Measurements from ENCODE around the gene NUDCD3. TPM values are rescaled to one million over a fixed set of nuclear protein-coding genes. Genes with fewer than 3 reads are reported as not detected.

Gene NUDCD3
- total RNA-seq, 1 experiment from 2014 or later = 71.9 TPM

DNA sequence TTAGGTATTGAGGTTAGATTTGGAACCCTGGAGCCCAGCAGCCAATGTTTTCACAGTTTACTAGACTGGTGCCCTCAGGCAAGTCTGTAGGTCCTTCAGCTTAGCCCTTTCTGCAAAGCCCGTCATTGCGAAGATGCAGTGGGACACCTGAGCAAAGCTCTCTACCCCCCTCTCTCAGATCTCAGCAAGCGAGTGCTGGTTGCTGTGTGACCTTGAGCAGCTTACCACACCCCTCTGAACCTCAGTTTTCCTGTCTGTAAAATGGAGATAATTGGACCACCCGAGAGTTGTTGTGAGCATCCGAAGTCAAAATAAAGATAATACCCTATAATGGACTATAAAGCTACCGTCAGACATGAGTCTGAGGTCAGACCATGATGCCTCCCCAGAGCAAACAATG lies 47.0 kb upstream of the NUDCD3 start:
- no peak overlapping the region for H3T11ph ChIP-seq (ENCODE audit: low read length)
- no peak overlapping the region for H3K4me2 ChIP-seq (ENCODE audit: insufficient read depth, insufficient read length, low read length)
- H3K14ac ChIP-seq (ENCODE audit: insufficient read depth, low read length) = no peak overlapping the region; the same call in 1 of the 2 replicates
- no peak overlapping the region for H4K5ac ChIP-seq (ENCODE audit: insufficient read length, low read depth, low read length)
- H3K23me2 ChIP-seq (ENCODE audit: insufficient read length, low read depth, low read length, poor library complexity, severe bottlenecking) = no peaks in the 10 kb centered on the region
- H2BK120ac ChIP-seq (ENCODE audit: low read depth, low read length, poor library complexity, severe bottlenecking) = no peak overlapping the region
- WGBS (ENCODE audit: extremely low coverage, insufficient read length, low lambda C conversion rate) = no CpG with 5 or more reads among the region's 6 CpGs
- no peak overlapping the region for H3K27ac ChIP-seq (ENCODE audit: insufficient read length, low read depth, low read length)
- no peak overlapping the region for H2BK20ac ChIP-seq (ENCODE audit: low read depth, low read length, poor library complexity, severe bottlenecking)
- H3K9me3 ChIP-seq (ENCODE audit: control insufficient read depth, low read depth, low read length) = no peaks in the 10 kb centered on the region
- H2AFZ ChIP-seq (ENCODE audit: low read length) = no peak overlapping the region
- no peaks in the 10 kb centered on the region for H4K20me1 ChIP-seq (ENCODE audit: control insufficient read depth, insufficient read depth, insufficient read length)
- H3K56ac ChIP-seq (ENCODE audit: insufficient read length, low read depth, low read length) = no peak overlapping the region
- no peak overlapping the region for H3K9ac ChIP-seq (ENCODE audit: extremely low read depth, insufficient read length, low read length)
- H4K8ac ChIP-seq (replicated peaks; ENCODE audit: insufficient read length, low read depth, low read length) = no peak overlapping the region
- H2BK12ac ChIP-seq (ENCODE audit: insufficient read length, low read depth, low read length) = no peak overlapping the region
- H3K27me3 ChIP-seq (ENCODE audit: insufficient read depth, low read length) = no peaks in the 10 kb centered on the region
- TF ChIP-seq, protein P1, sequence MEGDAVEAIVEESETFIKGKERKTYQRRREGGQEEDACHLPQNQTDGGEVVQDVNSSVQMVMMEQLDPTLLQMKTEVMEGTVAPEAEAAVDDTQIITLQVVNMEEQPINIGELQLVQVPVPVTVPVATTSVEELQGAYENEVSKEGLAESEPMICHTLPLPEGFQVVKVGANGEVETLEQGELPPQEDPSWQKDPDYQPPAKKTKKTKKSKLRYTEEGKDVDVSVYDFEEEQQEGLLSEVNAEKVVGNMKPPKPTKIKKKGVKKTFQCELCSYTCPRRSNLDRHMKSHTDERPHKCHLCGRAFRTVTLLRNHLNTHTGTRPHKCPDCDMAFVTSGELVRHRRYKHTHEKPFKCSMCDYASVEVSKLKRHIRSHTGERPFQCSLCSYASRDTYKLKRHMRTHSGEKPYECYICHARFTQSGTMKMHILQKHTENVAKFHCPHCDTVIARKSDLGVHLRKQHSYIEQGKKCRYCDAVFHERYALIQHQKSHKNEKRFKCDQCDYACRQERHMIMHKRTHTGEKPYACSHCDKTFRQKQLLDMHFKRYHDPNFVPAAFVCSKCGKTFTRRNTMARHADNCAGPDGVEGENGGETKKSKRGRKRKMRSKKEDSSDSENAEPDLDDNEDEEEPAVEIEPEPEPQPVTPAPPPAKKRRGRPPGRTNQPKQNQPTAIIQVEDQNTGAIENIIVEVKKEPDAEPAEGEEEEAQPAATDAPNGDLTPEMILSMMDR (conservative IDR thresholded peaks at IDR 0.05) = no peak
- Mint-ChIP-seq H3K36me3 (ENCODE audit: insufficient read depth in 1 of 3, low read depth in 3 of 3) (no peaks in the 10 kb centered on the region; a peak in 1 of 7 replicates), H3K27me3 (ENCODE audit: low read depth) (peaks cover 2% of the 10 kb centered on the region; the same call in 1 of the 2 replicates), H3K4me3 (no peak overlapping the region), H3K4me1 (peaks cover 0 to 4% of the 10 kb centered on the region in 2 experiments; a peak in 1 of 4 replicates), H3K9me3 (no peaks in the 10 kb centered on the region), H3K27ac (no peak overlapping the region)
- H3K4ac ChIP-seq (ENCODE audit: low read depth, low read length) = no peak overlapping the region
- H3K79me2 ChIP-seq (ENCODE audit: insufficient read depth, low read length) = no peaks in the 10 kb centered on the region
- no peak overlapping the region for H2BK5ac ChIP-seq (ENCODE audit: insufficient read length, low read length)
- no peaks in the 10 kb centered on the region for H3K79me1 ChIP-seq (ENCODE audit: insufficient read depth, low read depth, low read length, poor library complexity, severe bottlenecking)
- no peak overlapping the region for H2AK5ac ChIP-seq (ENCODE audit: insufficient read length, low read length)
- DNase-seq = no peak
- no peak overlapping the region for H4K91ac ChIP-seq (ENCODE audit: insufficient read length, low read depth, low read length)
- no peak overlapping the region for H3K23ac ChIP-seq (ENCODE audit: insufficient read length, low read depth, low read length)
- H3K18ac ChIP-seq (ENCODE audit: insufficient read length, low read depth, low read length) = no peak overlapping the region
- no peaks in the 10 kb centered on the region for H3K4me1 ChIP-seq (ENCODE audit: insufficient read depth, low read length)
- H2BK15ac ChIP-seq (ENCODE audit: low read depth, low read length) = no peak overlapping the region

All from H9 (cell line).